Measurements from ENCODE around the gene ITGB5.
"Not testable (repeated sequence)": the region's sequence is repeated elsewhere in the genome, so short reads cannot be mapped to it uniquely, and the experiment has no call there.

Gene ITGB5

GRCh38 chr3:124812291-124813265 lies 74.6 kb downstream of the ITGB5 start:
- no peak for DNase-seq (ENCODE audit: low read depth in 2 of 2)

- DNase-seq (ENCODE audit: low read depth in 2 of 2) = no peak
Measured at GRCh38 chr3:124811436-124811835, 75.7 kb downstream of the ITGB5 start.

GRCh38 chr3:124810970-124811369 lies 76.2 kb downstream of the ITGB5 start:
- DNase-seq (ENCODE audit: low read depth in 2 of 2) = no peak

- no peak for DNase-seq (ENCODE audit: low read depth in 2 of 2)
Measured at GRCh38 chr3:124809039-124809438, 78.1 kb downstream of the ITGB5 start.

- no peak for DNase-seq (ENCODE audit: low read depth in 2 of 2)
Measured at GRCh38 chr3:124805671-124806070, 81.5 kb downstream of the ITGB5 start.

GRCh38 chr3:124804875-124805274 lies 82.3 kb downstream of the ITGB5 start:
- DNase-seq (ENCODE audit: low read depth in 2 of 2) = no peak

GRCh38 chr3:124802702-124803101 lies 84.5 kb downstream of the ITGB5 start:
- no peak for DNase-seq (ENCODE audit: low read depth in 2 of 2)

GRCh38 chr3:124802061-124802698 lies 85.0 kb downstream of the ITGB5 start:
- DNase-seq (ENCODE audit: low read depth in 2 of 2) = no peak

GRCh38 chr3:124800511-124801258 lies 86.5 kb downstream of the ITGB5 start:
- no peak for DNase-seq (ENCODE audit: low read depth in 2 of 2)

GRCh38 chr3:124800076-124800475 lies 87.1 kb downstream of the ITGB5 start:
- no peak for DNase-seq (ENCODE audit: low read depth in 2 of 2)

GRCh38 chr3:124799676-124800075 lies 87.5 kb downstream of the ITGB5 start:
- no peak for DNase-seq (ENCODE audit: low read depth in 2 of 2)

GRCh38 chr3:124797426-124797945 lies 89.7 kb downstream of the ITGB5 start:
- no peak for DNase-seq (ENCODE audit: low read depth in 2 of 2)

GRCh38 chr3:124796477-124796876 lies 90.7 kb downstream of the ITGB5 start:
- no peak for DNase-seq (ENCODE audit: low read depth in 2 of 2)

GRCh38 chr3:124793054-124793739 lies 94.0 kb downstream of the ITGB5 start:
- no peak for DNase-seq (ENCODE audit: low read depth in 2 of 2)

- DNase-seq (ENCODE audit: low read depth in 2 of 2) = no peak
Measured at GRCh38 chr3:124792341-124793040, 94.7 kb downstream of the ITGB5 start.

GRCh38 chr3:124791639-124792151 lies 95.5 kb downstream of the ITGB5 start:
- DNase-seq (ENCODE audit: low read depth in 2 of 2) = no peak

- DNase-seq (ENCODE audit: low read depth in 2 of 2) = no peak
Measured at GRCh38 chr3:124791142-124791541, 96.0 kb downstream of the ITGB5 start.

GRCh38 chr3:124789103-124789502 lies 98.1 kb downstream of the ITGB5 start:
- not testable (repeated sequence) for DNase-seq (ENCODE audit: low read depth in 2 of 2)

GRCh38 chr3:124788254-124788745 lies 98.9 kb downstream of the ITGB5 start:
- no peak for DNase-seq (ENCODE audit: low read depth in 2 of 2)

GRCh38 chr3:124787476-124788195 lies 99.5 kb downstream of the ITGB5 start:
- no peak for DNase-seq (ENCODE audit: low read depth in 2 of 2)

All from stimulated activated CD8-positive, alpha-beta memory T cell treated with anti-CD3 and anti-CD28 coated beads, Interleukin-7, amount 100 ng/mL, for 1 hour (primary cell).